Activated B cell treated with CpG ODN at 0.5 μM for 24 hours (primary cell): Measurements from ENCODE around the gene SLAMF6. TPM values are rescaled to one million over a fixed set of nuclear protein-coding genes. Genes with fewer than 3 reads are reported as not detected.

Source experiments
- ATAC-seq: fragments of 200-7000 bp; cut with Tn5 transposase; one replicate; pipeline ENCODE4 v1.10.0; 2021; ENCODE audit warnings: low read depth, mild to moderate bottlenecking, moderate library complexity
- CTCF ChIA-PET: fragments of 350-600 bp; sonication (Branson Sonifier 250); formaldehyde crosslinking; loops from one replicate; lab custom pipeline; 2021; ENCODE audit warnings: antibody characterized with exemption; lab: Charles Lee
- POLR2A ChIA-PET: fragments of 350-600 bp; sonication (Branson Sonifier 250); formaldehyde crosslinking; loops from one replicate; lab custom pipeline; 2021; ENCODE audit warnings: antibody characterized with exemption; lab: Charles Lee
- DNase-seq: peaks from one replicate; pipeline ENCODE4 v3.0.0; 2022
- H3K27ac Mint-ChIP-seq: one replicate; pipeline ENCODE4 v1.8.0; 2020; ENCODE audit warnings: mixed read lengths
- H3K27me3 Mint-ChIP-seq: one replicate; pipeline ENCODE4 v1.8.0; 2021; ENCODE audit warnings: mixed read lengths
- H3K36me3 Mint-ChIP-seq: one replicate; pipeline ENCODE4 v1.8.0; 2021; ENCODE audit warnings: low read depth, mixed read lengths
- H3K4me1 Mint-ChIP-seq: one replicate; pipeline ENCODE4 v1.8.0; 2021; ENCODE audit warnings: mixed read lengths
- H3K4me3 Mint-ChIP-seq: one replicate; pipeline ENCODE4 v1.8.0; 2020; ENCODE audit warnings: mild to moderate bottlenecking, mixed read lengths
- H3K9me3 Mint-ChIP-seq: one replicate; pipeline ENCODE4 v1.8.0; 2020; ENCODE audit warnings: mixed read lengths
- intact Hi-C: fragments of 100-400 bp; cut with micrococcal nuclease; formaldehyde crosslinking; loops from one replicate; pipeline ENCODE4 v1.15.1; 2024
- total RNA-seq: library from RNA; stranded (reverse); gene quantifications from 2 replicates; pipeline ENCODE4 v1.2.3, GENCODE V29; 2022
- TF ChIP-seq, protein P1 (sequence below): fragments of 200-600 bp; IDR thresholded peaks from one replicate; pipeline ENCODE4 v1.8.0; 2022; ENCODE audit warnings: antibody characterized with exemption, mild to moderate bottlenecking

Gene SLAMF6
- total RNA-seq, 1 donor from 2014 or later: 31.2 TPM

DNA sequence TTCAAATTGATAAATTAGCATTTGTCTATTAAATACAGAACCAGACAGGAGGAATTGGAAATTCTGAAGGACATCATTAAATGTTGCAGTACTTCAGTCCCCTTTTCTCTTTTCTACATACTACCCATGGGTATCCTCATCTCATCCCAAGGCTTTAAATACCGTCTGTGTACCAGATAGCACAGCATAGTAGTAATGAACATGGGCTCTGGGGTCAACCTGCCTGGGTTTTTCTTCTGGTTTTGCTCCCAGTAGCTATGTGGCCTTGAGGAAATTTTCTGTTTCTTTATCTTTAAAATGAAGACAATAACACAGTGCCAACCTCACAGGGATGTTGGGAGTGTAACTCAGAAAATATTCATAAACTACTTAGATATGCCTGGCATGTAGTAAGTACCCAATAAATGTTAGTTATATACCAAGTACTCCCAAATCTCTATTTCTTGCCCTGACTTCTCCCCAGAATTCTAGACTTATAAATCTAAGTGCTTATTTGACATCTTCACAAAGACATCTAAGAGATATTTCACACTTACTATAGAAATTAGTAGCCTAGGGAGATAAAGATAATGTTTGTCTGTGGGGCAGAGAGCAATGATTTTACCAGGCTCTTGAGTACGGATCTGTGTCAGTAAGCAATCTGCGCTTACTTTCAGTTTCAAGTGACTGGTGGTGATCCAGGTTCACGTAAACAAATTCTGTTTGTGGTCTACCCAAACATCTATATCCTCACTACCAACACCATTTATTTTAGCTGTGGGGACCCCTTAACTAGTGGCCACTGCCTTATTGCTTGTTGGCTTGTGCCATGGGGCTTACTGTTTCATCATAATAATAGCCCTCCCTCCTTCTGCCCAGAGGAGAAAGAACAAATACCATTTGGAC lies 85.4 kb downstream of the SLAMF6 start:
- TF ChIP-seq, protein P1, sequence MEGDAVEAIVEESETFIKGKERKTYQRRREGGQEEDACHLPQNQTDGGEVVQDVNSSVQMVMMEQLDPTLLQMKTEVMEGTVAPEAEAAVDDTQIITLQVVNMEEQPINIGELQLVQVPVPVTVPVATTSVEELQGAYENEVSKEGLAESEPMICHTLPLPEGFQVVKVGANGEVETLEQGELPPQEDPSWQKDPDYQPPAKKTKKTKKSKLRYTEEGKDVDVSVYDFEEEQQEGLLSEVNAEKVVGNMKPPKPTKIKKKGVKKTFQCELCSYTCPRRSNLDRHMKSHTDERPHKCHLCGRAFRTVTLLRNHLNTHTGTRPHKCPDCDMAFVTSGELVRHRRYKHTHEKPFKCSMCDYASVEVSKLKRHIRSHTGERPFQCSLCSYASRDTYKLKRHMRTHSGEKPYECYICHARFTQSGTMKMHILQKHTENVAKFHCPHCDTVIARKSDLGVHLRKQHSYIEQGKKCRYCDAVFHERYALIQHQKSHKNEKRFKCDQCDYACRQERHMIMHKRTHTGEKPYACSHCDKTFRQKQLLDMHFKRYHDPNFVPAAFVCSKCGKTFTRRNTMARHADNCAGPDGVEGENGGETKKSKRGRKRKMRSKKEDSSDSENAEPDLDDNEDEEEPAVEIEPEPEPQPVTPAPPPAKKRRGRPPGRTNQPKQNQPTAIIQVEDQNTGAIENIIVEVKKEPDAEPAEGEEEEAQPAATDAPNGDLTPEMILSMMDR: no peak
- peaks cover 68% of the 10 kb centered on the region for H3K4me1 Mint-ChIP-seq

GRCh38 chr1:160436966-160437365 lies 86.1 kb downstream of the SLAMF6 start:
- ATAC-seq (no peak), DNase-seq (no peak)
- Mint-ChIP-seq H3K4me1 (peaks cover 74% of the 10 kb centered on the region), H3K27ac (peak overlapping the region; percentile 97), H3K9me3 (peaks cover 10% of the 10 kb centered on the region), H3K4me3 (peak overlapping the region; percentile 15), H3K27me3 (no peaks in the 10 kb centered on the region), H3K36me3 (peaks cover 16% of the 10 kb centered on the region)
- intact Hi-C loops: loop anchor here (1.0 kb wide), 1 partner anchor 7 kb away; no protein-coding TSS in a partner anchor
- ChIA-PET POLR2A (interaction anchor here (0.6 to 1.2 kb wide), 3 partner anchors 17 to 51 kb away, joined by 3 read pairs; no protein-coding TSS in a partner anchor), CTCF (no interaction called here)
- TF ChIP-seq, protein P1: no peak

More for the DNA sequence above, 85.4 kb downstream of the SLAMF6 start:
- intact Hi-C loops: no loop called here
- peaks cover 10% of the 10 kb centered on the region for H3K9me3 Mint-ChIP-seq
- H3K27me3 Mint-ChIP-seq: no peaks in the 10 kb centered on the region
- H3K4me3 Mint-ChIP-seq: peak overlapping the region; percentile 73
- peak; percentile 85 for ATAC-seq
- POLR2A ChIA-PET: interaction anchor here (0.6 to 1.2 kb wide), 4 partner anchors 14 to 51 kb away, joined by 3 to 5 read pairs (median 3); no protein-coding TSS in a partner anchor
- no peak for DNase-seq
- H3K36me3 Mint-ChIP-seq: peaks cover 16% of the 10 kb centered on the region
- peak overlapping the region; percentile 97 for H3K27ac Mint-ChIP-seq
- CTCF ChIA-PET: no interaction called here

Other genes starting within 250 kb of the SLAMF6 start
- 43.7 and 50.3 TPM in 2 replicates for gene PEX19, start 238.1 kb downstream of the SLAMF6 start, total RNA-seq
- gene COPA, start 180.0 kb downstream of the SLAMF6 start, total RNA-seq: 161 and 174 TPM in 2 replicates
- gene NCSTN, start 179.9 kb downstream of the SLAMF6 start, total RNA-seq: 108 and 118 TPM in 2 replicates
- gene NHLH1, start 156.2 kb downstream of the SLAMF6 start, total RNA-seq: 0.46 and 0.71 TPM in 2 replicates
- gene VANGL2, start 122.7 kb downstream of the SLAMF6 start, total RNA-seq: 4.1 and 5.5 TPM in 2 replicates
- gene CD84, start 56.2 kb upstream of the SLAMF6 start, total RNA-seq: 57.5 and 65.5 TPM in 2 replicates
- 85.7 and 91.7 TPM in 2 replicates for gene SLAMF1, start 123.8 kb upstream of the SLAMF6 start, total RNA-seq
- gene CD48, start 188.6 kb upstream of the SLAMF6 start, total RNA-seq: 200 and 202 TPM in 2 replicates
- gene SLAMF7, start 216.0 kb upstream of the SLAMF6 start, total RNA-seq: 99.2 and 119 TPM in 2 replicates